Sigmoid colon (tissue), 7 donors: ENCODE measurements around the gene BLTP3B. TPM values are rescaled to one million over a fixed set of nuclear protein-coding genes. Genes with fewer than 3 reads are reported as not detected.

Source experiments
- DNase-seq: peaks from one replicate; pipeline ENCODE4 v3.0.0-alpha.2; 2019
- H3K27ac ChIP-seq, 4 donors: fragments of 200-600 bp; sonication (generic); one replicate each; pipeline ENCODE4 v1.5.1; 2016 to 2019; ENCODE audit warnings: mild to moderate bottlenecking in 1 of 4
- H3K27me3 ChIP-seq, 3 donors: fragments of 200-600 bp; sonication (generic); one replicate each; pipeline ENCODE4 v1.5.1; 2019; ENCODE audit warnings: mild to moderate bottlenecking in 1 of 3
- H3K36me3 ChIP-seq, 4 donors: fragments of 200-600 bp; sonication (generic); one replicate each; pipeline ENCODE4 v1.5.1; 2016 to 2019
- H3K4me1 ChIP-seq, 4 donors: fragments of 200-600 bp; sonication (generic); one replicate each; pipeline ENCODE4 v1.5.1; 2017 to 2019
- H3K4me3 ChIP-seq, 4 donors: fragments of 200-600 bp; sonication (generic); one replicate each; pipeline ENCODE4 v1.5.1; 2017 to 2019; ENCODE audit warnings: mild to moderate bottlenecking in 2 of 4, moderate library complexity in 1 of 4
- H3K9me3 ChIP-seq, 4 donors: fragments of 200-600 bp in 3 of 4; sonication (generic) in 3 of 4; one replicate each; pipeline versions ENCODE4 v1.5.1 to v1.6.1; 2013 to 2019
- CTCF ChIP-seq, 4 experiments: fragments of 450-650 bp in 3 of 4; fragments of 200-600 bp in 1 of 4; IDR thresholded peaks; one replicate each; pipeline ENCODE4 v1.5.1; 2016 to 2019; ENCODE audit warnings: antibody characterized with exemption in 4 of 4, mild to moderate bottlenecking in 3 of 4, moderate library complexity in 2 of 4
- EP300 ChIP-seq, 4 donors: sonication (generic); formaldehyde crosslinking; IDR thresholded peaks; one replicate each; pipeline ENCODE4 v1.6.1; 2017; ENCODE audit warnings: antibody characterized with exemption in 4 of 4
- POLR2A ChIP-seq, 2 donors: fragments of 450-650 bp; IDR thresholded peaks; one replicate each; pipeline ENCODE4 v1.6.1; 2016; ENCODE audit warnings: antibody characterized with exemption in 2 of 2, mild to moderate bottlenecking in 2 of 2, moderate library complexity in 2 of 2
- POLR2AphosphoS5 ChIP-seq, 4 donors: sonication (generic); formaldehyde crosslinking; IDR thresholded peaks; one replicate each; pipeline ENCODE4 v1.6.1; 2017; ENCODE audit warnings: antibody characterized with exemption in 4 of 4
- WGBS, 2 donors: extraction: QIAGEN DNeasy Blood & Tissue Kit; methylation state at CpG; one replicate each; pipeline ENCODE4 v1.1.7; 2013; 5-methylcytosine and 5-hydroxymethylcytosine counted together
- intact Hi-C: fragments of 100-400 bp; cut with DNase I; formaldehyde crosslinking; loops from one replicate; pipeline ENCODE4 v1.15.1; 2023
- polyA plus RNA-seq, 3 donors: library from polyadenylated mRNA; stranded (reverse); fragments of 200-250 nt; gene quantifications; one replicate each; pipeline ENCODE4 v1.2.3, GENCODE V29; 2013
- total RNA-seq, 4 donors: library from RNA; depleted of rRNA; stranded (reverse); fragments of >200 nt; gene quantifications; one replicate each; pipeline ENCODE4 v1.1.0, GENCODE V29; 2016
- donor health status: healthy with polysubstance abuse.
- donor health status: Bipolar disorder and iron deficiency.
- donor health status: healthy.

BLTP3B gene
- total and polyA plus RNA-seq, 7 donors, result 6.0 to 41.7 (median 33.3) TPM

- Histone ChIP-seq H3K9me3 (no peaks in the 10 kb centered on the region), H3K27ac (no peak overlapping the region), H3K4me3 (no peak overlapping the region), H3K36me3 (no peaks in the 10 kb centered on the region), H3K27me3 (no peaks in the 10 kb centered on the region), H3K4me1 (peaks cover 0 to 18% (median 15%) of the 10 kb centered on the region in 4 donors)
- intact Hi-C loops, result no loop called here
- TF ChIP-seq POLR2A (IDR thresholded peaks at IDR 0.05), result no peak
- TF ChIP-seq POLR2AphosphoS5 (IDR thresholded peaks at IDR 0.05), result no peak
- TF ChIP-seq CTCF (IDR thresholded peaks at IDR 0.05), result no peak
- TF ChIP-seq EP300 (IDR thresholded peaks at IDR 0.05), result no peak
- DNase-seq, result no peak
Observed at GRCh38 chr12:100174495-100174894, 31.8 kb upstream of the BLTP3B start.

- 96% methylated on average over 6 of the region's 6 CpGs for WGBS, 2 donors
- no peak overlapping the region for H3K4me3 ChIP-seq
- no peaks in the 10 kb centered on the region for H3K9me3 ChIP-seq
- H3K27me3 ChIP-seq, result no peaks in the 10 kb centered on the region
- intact Hi-C loops, result no loop called here
- H3K36me3 ChIP-seq, result no peaks in the 10 kb centered on the region
- TF ChIP-seq CTCF (IDR thresholded peaks at IDR 0.05) (no peak), POLR2AphosphoS5 (IDR thresholded peaks at IDR 0.05) (no peak), EP300 (IDR thresholded peaks at IDR 0.05) (no peak), POLR2A (IDR thresholded peaks at IDR 0.05) (no peak)
- H3K4me1 ChIP-seq, result peaks cover 0 to 18% (median 15%) of the 10 kb centered on the region in 4 donors
- DNase-seq, result no peak
- no peak overlapping the region for H3K27ac ChIP-seq
Observed at GRCh38 chr12:100173111-100173510, 30.4 kb upstream of the BLTP3B start.

- Histone ChIP-seq H3K9me3 (no peaks in the 10 kb centered on the region), H3K4me1 (peaks cover 0 to 18% (median 15%) of the 10 kb centered on the region in 4 donors), H3K36me3 (no peaks in the 10 kb centered on the region), H3K4me3 (no peak overlapping the region), H3K27me3 (no peaks in the 10 kb centered on the region), H3K27ac (peak overlapping the region in 2 of 4 donors; percentile 33 to 34)
- peak in 1 of 4 donors; percentile 16 for TF ChIP-seq POLR2AphosphoS5 (IDR thresholded peaks at IDR 0.05)
- no peak for TF ChIP-seq EP300 (IDR thresholded peaks at IDR 0.05)
- DNase-seq, result no peak
- intact Hi-C loops, result no loop called here
Observed at GRCh38 chr12:100171248-100171647, 28.6 kb upstream of the BLTP3B start.

GRCh38 chr12:100170313-100170858 is 27.7 kb upstream of the BLTP3B start:
- WGBS, 2 donors, result 92 to 96% methylated on average over 7 of the region's 7 CpGs
- no peak for DNase-seq
- H3K36me3 ChIP-seq, result no peaks in the 10 kb centered on the region
- H3K27me3 ChIP-seq, result no peaks in the 10 kb centered on the region
- TF ChIP-seq POLR2A (IDR thresholded peaks at IDR 0.05) (no peak), CTCF (IDR thresholded peaks at IDR 0.05) (no peak), POLR2AphosphoS5 (IDR thresholded peaks at IDR 0.05) (no peak)
- H3K27ac ChIP-seq, result peak overlapping the region in 3 of 4 donors; percentile 18 to 34 (median 33)
- peaks cover 0 to 18% (median 15%) of the 10 kb centered on the region in 4 donors for H3K4me1 ChIP-seq
- H3K9me3 ChIP-seq, result no peaks in the 10 kb centered on the region
- H3K4me3 ChIP-seq, result no peak overlapping the region
- intact Hi-C loops, result no loop called here

GRCh38 chr12:100169345-100169744 is 26.7 kb upstream of the BLTP3B start:
- Histone ChIP-seq H3K4me1 (peaks cover 0 to 19% (median 17%) of the 10 kb centered on the region in 4 donors), H3K36me3 (no peaks in the 10 kb centered on the region), H3K27ac (no peak overlapping the region), H3K9me3 (no peaks in the 10 kb centered on the region), H3K4me3 (no peak overlapping the region), H3K27me3 (no peaks in the 10 kb centered on the region)
- intact Hi-C loops, result no loop called here
- WGBS, 2 donors, result 96% methylated on average over 9 of the region's 9 CpGs
- TF ChIP-seq POLR2AphosphoS5 (IDR thresholded peaks at IDR 0.05) (no peak), EP300 (IDR thresholded peaks at IDR 0.05) (no peak)
- no peak for DNase-seq

GRCh38 chr12:100168562-100168961 is 25.9 kb upstream of the BLTP3B start:
- 91 to 95% methylated on average over 4 of the region's 4 CpGs for WGBS, 2 donors
- intact Hi-C loops, result no loop called here
- H3K27ac ChIP-seq, result no peak overlapping the region
- H3K27me3 ChIP-seq, result no peaks in the 10 kb centered on the region
- H3K4me3 ChIP-seq, result no peak overlapping the region
- H3K36me3 ChIP-seq, result no peaks in the 10 kb centered on the region
- no peaks in the 10 kb centered on the region for H3K9me3 ChIP-seq
- no peak for DNase-seq
- peaks cover 0 to 27% (median 25%) of the 10 kb centered on the region in 4 donors for H3K4me1 ChIP-seq
- TF ChIP-seq POLR2AphosphoS5 (IDR thresholded peaks at IDR 0.05), result no peak
- no peak for TF ChIP-seq POLR2A (IDR thresholded peaks at IDR 0.05)
- TF ChIP-seq EP300 (IDR thresholded peaks at IDR 0.05), result no peak
- no peak for TF ChIP-seq CTCF (IDR thresholded peaks at IDR 0.05)
